ENCODE results near the gene MRPL46.
"Not testable (repeated sequence)": the region's sequence is repeated elsewhere in the genome, so short reads cannot be mapped to it uniquely, and the experiment has no call there.

The MRPL46 gene

GRCh38 chr15:88438181-88438580, 29.0 kb downstream of the MRPL46 start:
- no peak for DNase-seq

GRCh38 chr15:88434106-88434505, 33.1 kb downstream of the MRPL46 start:
- DNase-seq, result not testable (repeated sequence)

- no peak for DNase-seq
Measured at GRCh38 chr15:88433046-88433685, 34.0 kb downstream of the MRPL46 start.

GRCh38 chr15:88431441-88431840, 35.7 kb downstream of the MRPL46 start:
- DNase-seq, result no peak

DNA sequence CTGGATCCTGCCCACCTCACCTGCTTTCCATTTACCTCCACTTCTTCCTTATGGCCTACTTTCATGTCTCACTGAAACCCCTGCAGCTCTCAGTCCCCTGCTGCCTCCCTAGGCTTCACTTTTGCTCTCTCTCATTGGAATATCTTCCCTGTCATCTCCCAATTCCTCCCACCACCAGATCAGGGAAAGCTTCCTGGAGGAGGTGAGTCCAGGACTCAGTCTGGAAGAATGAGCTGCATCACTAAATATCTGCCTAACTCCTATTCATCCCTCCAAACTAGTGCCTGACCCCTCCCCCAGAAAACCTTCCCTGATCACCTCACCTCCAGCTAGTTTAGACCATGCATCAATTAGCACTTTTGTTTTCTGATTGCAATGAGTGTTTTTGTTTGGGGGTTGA, 37.1 kb downstream of the MRPL46 start:
- DNase-seq, result no peak

GRCh38 chr15:88428805-88429605, 38.2 kb downstream of the MRPL46 start:
- DNase-seq, result no peak

DNA sequence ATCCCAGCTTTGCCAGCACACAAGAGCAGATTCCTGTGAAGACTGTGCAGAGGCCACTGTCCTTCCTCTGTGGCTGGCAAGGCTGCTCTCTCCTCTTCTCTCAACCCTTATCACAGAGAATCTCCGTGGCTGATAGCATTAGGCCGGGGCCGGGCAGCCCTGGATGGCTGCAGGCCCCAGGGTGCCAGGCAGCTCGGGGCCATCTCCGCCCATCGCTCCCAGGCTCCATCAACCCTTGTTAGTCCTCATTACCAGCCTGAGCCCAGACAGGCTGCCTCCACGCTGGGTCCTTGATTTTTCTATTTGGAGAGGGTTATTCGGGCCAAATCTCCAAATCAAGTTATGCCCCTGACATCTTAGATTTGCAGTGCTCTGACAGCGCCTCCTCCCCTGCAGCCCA, 39.1 kb downstream of the MRPL46 start:
- DNase-seq, result no peak

GRCh38 chr15:88426304-88426703, 40.9 kb downstream of the MRPL46 start:
- no peak for DNase-seq

DNA sequence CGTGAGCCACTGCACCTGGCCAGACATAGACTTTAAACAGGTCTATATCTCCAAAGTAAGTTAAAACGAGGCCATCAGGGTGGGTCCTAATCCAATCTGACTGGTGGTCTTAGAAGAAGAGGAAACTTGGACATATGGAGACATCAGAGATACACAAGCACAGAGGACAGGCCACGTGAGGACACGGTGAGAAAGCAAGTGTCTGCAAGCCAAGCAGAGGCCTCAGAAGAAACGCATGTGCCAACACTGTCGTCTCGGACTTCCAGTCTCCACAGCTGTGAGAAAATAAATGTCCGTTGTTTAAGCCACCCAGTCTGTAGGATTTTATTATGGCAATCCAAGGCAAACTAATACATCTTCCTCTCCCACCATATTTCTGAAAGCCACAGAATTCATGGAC, 43.9 kb downstream of the MRPL46 start:
- DNase-seq, result no peak

GRCh38 chr15:88419830-88420229, 47.4 kb downstream of the MRPL46 start:
- no peak for DNase-seq

Measured in effector CD8-positive, alpha-beta T cell (primary cell).